HEK293T (cell line): ENCODE results near the gene CERCAM.

Experiments
- CTCF ChIA-PET: fragments of 350-600 bp; formaldehyde crosslinking; extraction: SDS; loops from one replicate; lab custom pipeline; 2021; ENCODE audit warnings: antibody characterized with exemption, inconsistent platforms; lab: Yijun Ruan, JAX
- POLR2A ChIA-PET: fragments of 350-600 bp; formaldehyde crosslinking; extraction: SDS; loops from one replicate; lab custom pipeline; 2020; ENCODE audit warnings: antibody characterized with exemption, inconsistent platforms; lab: Yijun Ruan, JAX
- DNase-seq: peaks from one replicate; pipeline ENCODE4 v3.0.0; 2012; ENCODE audit warnings: mixed read lengths; ENCODE audit errors: extremely low spot score
- ARNT ChIP-seq: fragments of 450-650 bp; IDR thresholded peaks from 2 replicates; pipeline ENCODE4 v1.6.1; 2017; ENCODE audit warnings: mild to moderate bottlenecking
- BHLHE40 ChIP-seq: fragments of 450-650 bp; IDR thresholded peaks from 2 replicates; pipeline ENCODE4 v1.6.1; 2016; ENCODE audit warnings: mild to moderate bottlenecking, moderate library complexity, borderline replicate concordance
- CTBP1 ChIP-seq: fragments of 450-650 bp; IDR thresholded peaks from 2 replicates; pipeline ENCODE4 v1.6.1; 2016; ENCODE audit warnings: borderline replicate concordance
- ELF4 ChIP-seq: fragments of 450-650 bp; IDR thresholded peaks from 2 replicates; pipeline ENCODE4 v1.6.1; 2017; ENCODE audit warnings: antibody characterized with exemption
- FOXA1 ChIP-seq: fragments of 450-650 bp; IDR thresholded peaks from 2 replicates; pipeline ENCODE4 v1.6.1; 2016; ENCODE audit warnings: mild to moderate bottlenecking
- FOXK2 ChIP-seq: fragments of 450-650 bp; IDR thresholded peaks from 2 replicates; pipeline ENCODE4 v1.6.1; 2016; ENCODE audit warnings: mild to moderate bottlenecking
- FOXM1 ChIP-seq: fragments of 450-650 bp; IDR thresholded peaks from 2 replicates; pipeline ENCODE4 v1.6.1; 2017; ENCODE audit warnings: mild to moderate bottlenecking, borderline replicate concordance
- HDGF ChIP-seq: fragments of 450-650 bp; IDR thresholded peaks from 2 replicates; pipeline ENCODE4 v1.6.1; 2017; ENCODE audit warnings: antibody characterized with exemption, borderline replicate concordance
- L3MBTL2 ChIP-seq: fragments of 450-650 bp; conservative IDR thresholded peaks from 2 replicates; pipeline ENCODE4 v1.6.1; 2016; ENCODE audit warnings: mild to moderate bottlenecking
- LEF1 ChIP-seq: fragments of 450-650 bp; IDR thresholded peaks from 2 replicates; pipeline ENCODE4 v1.6.1; 2017; ENCODE audit warnings: mild to moderate bottlenecking, borderline replicate concordance
- NFRKB ChIP-seq: fragments of 450-650 bp; IDR thresholded peaks from 2 replicates; pipeline ENCODE4 v1.6.1; 2016; ENCODE audit warnings: mild to moderate bottlenecking, moderate library complexity
- SP1 ChIP-seq: fragments of 450-650 bp; IDR thresholded peaks from 2 replicates; pipeline ENCODE4 v1.6.1; 2017
- SUZ12 ChIP-seq: fragments of 450-650 bp; IDR thresholded peaks from 2 replicates; pipeline ENCODE4 v1.6.1; 2016; ENCODE audit warnings: mild to moderate bottlenecking
- TARDBP ChIP-seq: fragments of 450-650 bp; IDR thresholded peaks from 2 replicates; pipeline ENCODE4 v1.6.1; 2016
- ZNF384 ChIP-seq: fragments of 450-650 bp; IDR thresholded peaks from 2 replicates; pipeline ENCODE4 v1.6.1; 2016
- TF ChIP-seq, protein P1 (sequence below): fragments of 450-650 bp; IDR thresholded peaks from 2 replicates; pipeline ENCODE4 v1.6.1; 2016

CERCAM gene

DNA sequence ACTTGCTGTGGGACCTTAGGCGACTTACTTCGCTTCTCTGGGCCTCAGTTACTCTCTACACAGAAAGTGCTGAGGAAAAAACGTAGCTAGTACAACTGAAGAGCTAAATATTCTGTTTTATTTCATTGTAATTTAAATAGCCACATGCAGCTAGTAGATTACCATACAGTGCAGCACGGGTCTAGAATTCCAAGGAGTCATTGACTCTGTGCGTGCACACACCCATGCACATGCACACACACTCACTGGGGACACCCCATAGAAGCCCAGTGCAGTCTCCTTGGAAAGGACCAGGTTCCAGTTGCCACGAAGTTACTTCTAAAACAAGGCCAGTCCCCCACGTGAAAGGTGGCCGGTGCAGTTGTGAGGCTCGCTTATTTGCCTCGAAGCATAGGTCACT is 32.5 kb upstream of the CERCAM start:
- no peak for TF ChIP-seq LEF1
- no peak for TF ChIP-seq ELF4
- no peak for TF ChIP-seq FOXA1
- no peak for TF ChIP-seq ARNT
- TF ChIP-seq FOXK2, result no peak
- TF ChIP-seq NFRKB, result no peak
- TF ChIP-seq CTBP1, result no peak
- no peak for TF ChIP-seq FOXM1
- no peak for TF ChIP-seq ZNF384
- TF ChIP-seq, protein P1, sequence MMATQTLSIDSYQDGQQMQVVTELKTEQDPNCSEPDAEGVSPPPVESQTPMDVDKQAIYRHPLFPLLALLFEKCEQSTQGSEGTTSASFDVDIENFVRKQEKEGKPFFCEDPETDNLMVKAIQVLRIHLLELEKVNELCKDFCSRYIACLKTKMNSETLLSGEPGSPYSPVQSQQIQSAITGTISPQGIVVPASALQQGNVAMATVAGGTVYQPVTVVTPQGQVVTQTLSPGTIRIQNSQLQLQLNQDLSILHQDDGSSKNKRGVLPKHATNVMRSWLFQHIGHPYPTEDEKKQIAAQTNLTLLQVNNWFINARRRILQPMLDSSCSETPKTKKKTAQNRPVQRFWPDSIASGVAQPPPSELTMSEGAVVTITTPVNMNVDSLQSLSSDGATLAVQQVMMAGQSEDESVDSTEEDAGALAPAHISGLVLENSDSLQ, result no peak
- no peak for TF ChIP-seq L3MBTL2
- no peak for TF ChIP-seq SP1
- TF ChIP-seq HDGF, result no peak
- no peak for TF ChIP-seq SUZ12
- no peak for TF ChIP-seq BHLHE40
- ChIA-PET CTCF (no interaction called here), POLR2A (interaction anchor here (1.5 kb wide), 1 partner anchor 17 kb away, joined by 4 read pairs; the partner anchor contains the start of gene URM1)
- DNase-seq, result no peak

GRCh38 chr9:128389395-128390149 is 31.1 kb upstream of the CERCAM start:
- DNase-seq, result no peak
- CTCF ChIA-PET, result no interaction called here
- TF ChIP-seq SUZ12 (no peak), ARNT (no peak), FOXK2 (no peak)
- POLR2A ChIA-PET, result no interaction called here

DNA sequence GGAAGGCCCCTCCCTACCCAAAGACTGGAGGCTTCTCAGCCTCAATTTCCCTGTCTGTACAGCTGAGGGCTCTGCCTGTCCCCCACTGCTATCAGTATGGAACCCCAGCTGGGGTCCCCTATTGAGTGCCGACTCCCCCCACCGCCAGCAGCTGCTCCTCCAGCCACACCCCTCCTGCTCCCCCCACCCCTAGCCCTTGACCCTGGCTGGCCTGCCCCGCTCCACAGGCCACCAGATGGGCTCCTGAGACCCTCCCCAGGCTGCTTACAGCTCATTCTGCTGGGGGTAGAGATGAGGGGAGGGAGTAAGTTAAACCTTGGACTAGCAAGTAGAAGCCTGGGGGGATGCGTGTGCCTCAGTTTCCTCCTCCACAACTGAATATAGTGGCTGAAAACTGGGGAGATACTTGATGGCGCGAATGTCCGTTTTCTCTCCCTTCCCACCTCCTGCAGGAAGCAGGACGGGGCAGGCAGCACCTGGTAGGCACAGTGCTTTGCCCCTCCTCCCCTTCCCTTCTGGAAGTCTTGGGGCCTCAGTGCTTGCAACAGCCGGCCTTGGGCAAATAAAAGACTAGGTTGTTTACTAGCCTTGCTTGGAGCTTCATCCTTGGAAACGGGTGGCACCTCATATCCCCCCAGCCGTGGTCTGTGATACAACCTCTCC is 30.4 kb upstream of the CERCAM start:
- DNase-seq, result no peak
- TF ChIP-seq ZNF384 (no peak), HDGF (no peak)
- CTCF ChIA-PET, result no interaction called here
- POLR2A ChIA-PET, result no interaction called here

DNA sequence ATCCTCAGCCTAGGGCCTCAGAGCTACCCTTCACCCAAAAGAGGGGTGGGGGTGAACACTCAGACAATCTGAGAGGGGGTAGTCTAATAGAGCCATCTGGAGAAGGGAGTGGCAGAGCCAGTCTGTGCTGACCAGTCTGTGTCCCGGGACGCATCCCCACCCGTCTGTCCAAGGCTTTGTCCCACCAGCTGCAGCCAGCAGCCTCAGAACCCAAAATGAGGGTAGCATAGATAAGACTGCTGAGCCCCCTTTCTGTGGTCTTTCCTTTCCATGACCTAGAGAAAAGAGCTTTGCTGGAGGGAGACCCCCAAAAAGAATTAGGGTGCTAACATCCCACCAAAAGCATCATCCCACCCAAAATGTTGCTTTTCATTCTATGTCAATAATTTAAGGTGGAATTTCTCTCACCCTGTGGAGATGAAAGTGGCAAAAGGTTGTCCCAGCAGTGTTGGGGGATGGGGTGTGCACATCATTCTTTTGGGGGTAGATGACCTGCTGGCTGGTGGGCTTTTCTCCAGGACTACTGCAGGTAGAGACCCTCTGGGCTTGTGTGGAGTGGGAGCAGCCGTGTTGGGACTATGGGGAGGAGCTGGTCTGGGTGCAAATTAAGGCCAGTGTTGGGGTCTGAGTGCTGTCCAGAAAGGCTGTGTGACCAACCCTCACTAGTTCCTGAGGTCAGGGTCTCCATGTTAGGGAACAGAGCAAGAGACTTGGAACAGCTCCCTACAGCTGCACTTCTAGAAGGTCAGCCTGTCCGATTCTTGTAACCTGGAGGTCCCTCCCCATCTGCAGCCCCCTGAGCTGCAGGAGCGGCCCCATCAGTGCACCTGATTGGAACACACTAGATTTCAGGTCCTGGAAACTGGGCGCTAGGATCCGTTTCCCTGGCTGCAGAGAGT is 29.6 kb upstream of the CERCAM start:
- ChIA-PET CTCF (no interaction called here), POLR2A (no interaction called here)
- DNase-seq, result no peak
- TF ChIP-seq HDGF (no peak), BHLHE40 (no peak), ZNF384 (no peak), L3MBTL2 (no peak), FOXK2 (no peak), NFRKB (no peak), SP1 (no peak), CTBP1 (no peak), ARNT (no peak), SUZ12 (no peak), ELF4 (no peak), FOXM1 (no peak), TARDBP (no peak), LEF1 (no peak), FOXA1 (no peak)

- TF ChIP-seq HDGF (no peak), FOXM1 (no peak), L3MBTL2 (no peak), TARDBP (no peak), LEF1 (no peak)
- ChIA-PET POLR2A (no interaction called here), CTCF (no interaction called here)
- DNase-seq, result no peak
These were observed 28.7 kb upstream of the CERCAM start for GRCh38 chr9:128391956-128392301.

DNA sequence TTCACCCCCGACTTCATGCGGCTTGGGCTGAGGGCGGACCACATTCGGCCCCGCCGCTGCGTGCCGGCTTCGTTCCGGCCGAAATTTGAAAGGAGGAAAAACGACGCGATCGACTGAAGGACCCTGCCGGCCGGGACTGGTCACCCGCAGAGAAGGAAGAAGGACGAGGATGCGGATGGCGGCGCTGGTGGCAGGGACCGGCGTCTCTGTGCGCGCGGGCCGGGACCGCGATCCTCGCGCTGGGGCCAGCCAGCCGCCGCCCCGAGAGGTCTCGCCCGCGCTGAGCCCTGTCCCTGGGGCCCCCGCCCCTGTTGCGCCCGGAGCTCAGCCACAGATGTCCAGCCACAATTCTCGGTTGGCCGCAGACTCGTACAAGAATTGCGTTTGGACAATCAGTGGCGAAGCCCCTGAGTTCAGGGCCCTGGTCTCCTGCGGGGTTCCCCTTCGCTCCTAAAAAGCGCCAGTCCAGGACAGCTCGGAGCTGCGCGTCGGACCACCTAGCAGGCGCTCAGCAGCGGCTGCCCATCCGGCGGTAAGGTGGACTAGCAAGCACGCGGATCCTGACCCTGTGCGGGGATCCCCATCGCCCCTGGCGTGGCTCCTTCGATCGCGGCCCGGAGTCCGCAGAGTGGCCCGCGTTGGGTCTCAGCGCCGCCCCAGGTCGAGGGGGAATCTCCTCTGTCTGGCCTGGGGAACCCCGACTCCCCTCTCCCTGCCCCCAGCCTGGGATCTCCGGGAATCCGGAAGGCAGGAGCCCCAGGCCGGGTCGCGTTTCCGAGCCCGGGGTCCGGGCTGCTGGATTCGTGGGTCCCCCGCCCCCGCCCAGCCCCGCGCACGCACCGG is 28.1 kb upstream of the CERCAM start:
- ChIA-PET CTCF (no interaction called here), POLR2A (no interaction called here)
- no peak for DNase-seq
- TF ChIP-seq SP1, result no peak
- TF ChIP-seq L3MBTL2, result no peak
- TF ChIP-seq LEF1, result no peak
- no peak for TF ChIP-seq FOXA1
- no peak for TF ChIP-seq FOXK2
- TF ChIP-seq, protein P1, result no peak
- TF ChIP-seq CTBP1, result no peak
